ENCODE data around the gene LYRM7.
"Not testable (repeated sequence)": the region's sequence is repeated elsewhere in the genome, so short reads cannot be mapped to it uniquely, and the experiment has no call there.

- not testable (repeated sequence) for TF ChIP-seq POLR2A (IDR thresholded peaks at IDR 0.05; ENCODE audit: low read length); GATA1 (IDR thresholded peaks at IDR 0.05; ENCODE audit: low read depth, low read length)
These were observed 32.3 kb upstream of the LYRM7 start for GRCh38 chr5:131138406-131138805.
